HEK293 (cell line): Measurements from ENCODE around the gene IRF3.

Experiments
- EGR2 ChIP-seq: fragments of 450-650 bp; formaldehyde crosslinking; IDR thresholded peaks from 2 replicates; pipeline ENCODE4 v1.5.1; 2016; ENCODE audit warnings: low read depth, missing biosample characterization, missing genetic modification characterization
- GLIS1 ChIP-seq: fragments of 450-650 bp; formaldehyde crosslinking; IDR thresholded peaks from 2 replicates; pipeline ENCODE4 v1.5.1; 2016; ENCODE audit warnings: missing biosample characterization, missing genetic modification characterization
- GLIS2 ChIP-seq: fragments of 450-650 bp; formaldehyde crosslinking; IDR thresholded peaks from 2 replicates; pipeline ENCODE4 v1.5.1; 2016; ENCODE audit warnings: missing biosample characterization, missing genetic modification characterization
- IKZF3 ChIP-seq: fragments of 450-650 bp; IDR thresholded peaks from 2 replicates; pipeline ENCODE4 v1.5.0; 2018; ENCODE audit warnings: missing biosample characterization, mild to moderate bottlenecking, missing genetic modification characterization, moderate library complexity
- PRDM10 ChIP-seq: fragments of 450-650 bp; formaldehyde crosslinking; IDR thresholded peaks from 2 replicates; pipeline ENCODE4 v1.5.1; 2016; ENCODE audit warnings: missing biosample characterization, missing genetic modification characterization
- SP3 ChIP-seq: fragments of 450-650 bp; formaldehyde crosslinking; IDR thresholded peaks from 2 replicates; pipeline ENCODE4 v1.5.1; 2016; ENCODE audit warnings: missing biosample characterization, missing genetic modification characterization
- TSHZ1 ChIP-seq: fragments of 450-650 bp; formaldehyde crosslinking; IDR thresholded peaks from 2 replicates; pipeline ENCODE4 v1.5.1; 2016; ENCODE audit warnings: missing biosample characterization, missing genetic modification characterization, borderline replicate concordance
- ZBTB17 ChIP-seq: fragments of 450-650 bp; formaldehyde crosslinking; IDR thresholded peaks from 2 replicates; pipeline ENCODE4 v1.5.1; 2016; ENCODE audit warnings: missing biosample characterization, missing genetic modification characterization
- ZIC2 ChIP-seq: fragments of 450-650 bp; formaldehyde crosslinking; IDR thresholded peaks from 2 replicates; pipeline ENCODE4 v1.5.1; 2016; ENCODE audit warnings: missing biosample characterization, missing genetic modification characterization
- ZNF121 ChIP-seq: fragments of 450-650 bp; formaldehyde crosslinking; IDR thresholded peaks from 2 replicates; pipeline ENCODE4 v1.5.1; 2016; ENCODE audit warnings: missing biosample characterization, missing genetic modification characterization
- ZNF23 ChIP-seq: fragments of 450-650 bp; formaldehyde crosslinking; IDR thresholded peaks from 2 replicates; pipeline ENCODE4 v1.5.1; 2016; ENCODE audit warnings: missing biosample characterization, missing genetic modification characterization, borderline replicate concordance
- ZNF341 ChIP-seq: fragments of 450-650 bp; formaldehyde crosslinking; IDR thresholded peaks from 2 replicates; pipeline ENCODE4; 2016; ENCODE audit warnings: low read depth, missing biosample characterization, missing genetic modification characterization
- ZNF514 ChIP-seq: fragments of 450-650 bp; formaldehyde crosslinking; IDR thresholded peaks from 2 replicates; pipeline ENCODE4 v1.5.1; 2016; ENCODE audit warnings: missing biosample characterization, missing genetic modification characterization
- ZNF561 ChIP-seq: fragments of 450-650 bp; IDR thresholded peaks from 2 replicates; pipeline ENCODE4 v1.5.1; 2018; ENCODE audit warnings: missing biosample characterization, missing genetic modification characterization, borderline replicate concordance
- ZNF660 ChIP-seq: fragments of 450-650 bp; IDR thresholded peaks from 2 replicates; pipeline ENCODE4 v1.5.1; 2018; ENCODE audit warnings: missing biosample characterization, mild to moderate bottlenecking, missing genetic modification characterization
- ZNF76 ChIP-seq: fragments of 450-650 bp; formaldehyde crosslinking; IDR thresholded peaks from 2 replicates; pipeline ENCODE4; 2016; ENCODE audit warnings: low read depth, missing biosample characterization, missing genetic modification characterization, borderline replicate concordance
- ZNF830 ChIP-seq: fragments of 450-650 bp; IDR thresholded peaks from 2 replicates; pipeline ENCODE4 v1.5.0; 2018; ENCODE audit warnings: missing biosample characterization, missing genetic modification characterization, low read depth, mild to moderate bottlenecking, moderate library complexity
- ZSCAN30 ChIP-seq: fragments of 450-650 bp; IDR thresholded peaks from 2 replicates; pipeline ENCODE4 v1.5.1; 2018; ENCODE audit warnings: missing biosample characterization, mild to moderate bottlenecking, missing genetic modification characterization, moderate library complexity
- TF ChIP-seq, protein P1 (sequence below): fragments of 450-650 bp; IDR thresholded peaks from 2 replicates; pipeline ENCODE4 v1.5.1; 2018; ENCODE audit warnings: missing biosample characterization, mild to moderate bottlenecking, missing genetic modification characterization
- TF ChIP-seq, protein P2 (sequence below): fragments of 450-650 bp; formaldehyde crosslinking; IDR thresholded peaks from 2 replicates; pipeline ENCODE4 v1.5.1; 2016; ENCODE audit warnings: missing biosample characterization, missing genetic modification characterization
- TF ChIP-seq, protein P3 (sequence below): fragments of 450-650 bp; formaldehyde crosslinking; IDR thresholded peaks from 2 replicates; pipeline ENCODE4 v1.5.1; 2016; ENCODE audit warnings: missing biosample characterization, missing genetic modification characterization
- TF ChIP-seq, protein P4 (sequence below): fragments of 450-650 bp; formaldehyde crosslinking; IDR thresholded peaks from 2 replicates; pipeline ENCODE4 v1.5.1; 2016; ENCODE audit warnings: missing biosample characterization, missing genetic modification characterization

The IRF3 gene

GRCh38 chr19:49664171-49665035 is 1.3 kb downstream of the IRF3 start (continued):
- no peak for TF ChIP-seq TSHZ1 (tag by site-specific recombination)
- no peak for TF ChIP-seq ZNF660 (tag by site-specific recombination)
- peak; percentile 85 for TF ChIP-seq SP3 (tag by site-specific recombination)
- TF ChIP-seq, protein P1, sequence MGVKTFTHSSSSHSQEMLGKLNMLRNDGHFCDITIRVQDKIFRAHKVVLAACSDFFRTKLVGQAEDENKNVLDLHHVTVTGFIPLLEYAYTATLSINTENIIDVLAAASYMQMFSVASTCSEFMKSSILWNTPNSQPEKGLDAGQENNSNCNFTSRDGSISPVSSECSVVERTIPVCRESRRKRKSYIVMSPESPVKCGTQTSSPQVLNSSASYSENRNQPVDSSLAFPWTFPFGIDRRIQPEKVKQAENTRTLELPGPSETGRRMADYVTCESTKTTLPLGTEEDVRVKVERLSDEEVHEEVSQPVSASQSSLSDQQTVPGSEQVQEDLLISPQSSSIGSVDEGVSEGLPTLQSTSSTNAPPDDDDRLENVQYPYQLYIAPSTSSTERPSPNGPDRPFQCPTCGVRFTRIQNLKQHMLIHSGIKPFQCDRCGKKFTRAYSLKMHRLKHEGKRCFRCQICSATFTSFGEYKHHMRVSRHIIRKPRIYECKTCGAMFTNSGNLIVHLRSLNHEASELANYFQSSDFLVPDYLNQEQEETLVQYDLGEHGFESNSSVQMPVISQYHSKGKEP (tag by site-specific recombination): no peak; the same call in 1 of the 2 replicates
- TF ChIP-seq, protein P2, sequence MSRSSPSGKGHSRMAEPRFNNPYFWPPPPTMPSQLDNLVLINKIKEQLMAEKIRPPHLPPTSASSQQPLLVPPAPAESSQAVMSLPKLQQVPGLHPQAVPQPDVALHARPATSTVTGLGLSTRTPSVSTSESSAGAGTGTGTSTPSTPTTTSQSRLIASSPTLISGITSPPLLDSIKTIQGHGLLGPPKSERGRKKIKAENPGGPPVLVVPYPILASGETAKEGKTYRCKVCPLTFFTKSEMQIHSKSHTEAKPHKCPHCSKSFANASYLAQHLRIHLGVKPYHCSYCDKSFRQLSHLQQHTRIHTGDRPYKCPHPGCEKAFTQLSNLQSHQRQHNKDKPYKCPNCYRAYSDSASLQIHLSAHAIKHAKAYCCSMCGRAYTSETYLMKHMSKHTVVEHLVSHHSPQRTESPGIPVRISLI: no peak
- peak; percentile 83; the same call in 1 of the 2 replicates for TF ChIP-seq ZNF76 (tag by site-specific recombination)
- no peak for TF ChIP-seq ZNF830
- TF ChIP-seq GLIS1: peak; percentile 57; the same call in 1 of the 2 replicates
- peak; percentile 58; the same call in 1 of the 2 replicates for TF ChIP-seq ZBTB17 (tag by site-specific recombination)
- TF ChIP-seq ZNF514 (tag by site-specific recombination): no peak
- peak; percentile 51; the same call in 1 of the 2 replicates for TF ChIP-seq ZNF561 (tag by site-specific recombination)
- no peak; the same call in 1 of the 2 replicates for TF ChIP-seq ZNF23 (tag by site-specific recombination)
- TF ChIP-seq GLIS2 (tag by site-specific recombination): no peak
- TF ChIP-seq ZNF121 (tag by site-specific recombination): peak; percentile 86
- TF ChIP-seq ZSCAN30: 0 out of 2 replicates have a peak, but pooled peaks have one; percentile 19
- TF ChIP-seq, protein P3, sequence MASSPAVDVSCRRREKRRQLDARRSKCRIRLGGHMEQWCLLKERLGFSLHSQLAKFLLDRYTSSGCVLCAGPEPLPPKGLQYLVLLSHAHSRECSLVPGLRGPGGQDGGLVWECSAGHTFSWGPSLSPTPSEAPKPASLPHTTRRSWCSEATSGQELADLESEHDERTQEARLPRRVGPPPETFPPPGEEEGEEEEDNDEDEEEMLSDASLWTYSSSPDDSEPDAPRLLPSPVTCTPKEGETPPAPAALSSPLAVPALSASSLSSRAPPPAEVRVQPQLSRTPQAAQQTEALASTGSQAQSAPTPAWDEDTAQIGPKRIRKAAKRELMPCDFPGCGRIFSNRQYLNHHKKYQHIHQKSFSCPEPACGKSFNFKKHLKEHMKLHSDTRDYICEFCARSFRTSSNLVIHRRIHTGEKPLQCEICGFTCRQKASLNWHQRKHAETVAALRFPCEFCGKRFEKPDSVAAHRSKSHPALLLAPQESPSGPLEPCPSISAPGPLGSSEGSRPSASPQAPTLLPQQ: peak; percentile 99
- peak; percentile 99 for TF ChIP-seq PRDM10 (tag by site-specific recombination)
- peak; percentile 93 for TF ChIP-seq ZIC2 (tag by site-specific recombination)
- peak; percentile 56 for TF ChIP-seq EGR2 (tag by site-specific recombination)
- no peak for TF ChIP-seq ZNF341 (tag by site-specific recombination)
- peak; percentile 92 for TF ChIP-seq IKZF3
- TF ChIP-seq, protein P4, sequence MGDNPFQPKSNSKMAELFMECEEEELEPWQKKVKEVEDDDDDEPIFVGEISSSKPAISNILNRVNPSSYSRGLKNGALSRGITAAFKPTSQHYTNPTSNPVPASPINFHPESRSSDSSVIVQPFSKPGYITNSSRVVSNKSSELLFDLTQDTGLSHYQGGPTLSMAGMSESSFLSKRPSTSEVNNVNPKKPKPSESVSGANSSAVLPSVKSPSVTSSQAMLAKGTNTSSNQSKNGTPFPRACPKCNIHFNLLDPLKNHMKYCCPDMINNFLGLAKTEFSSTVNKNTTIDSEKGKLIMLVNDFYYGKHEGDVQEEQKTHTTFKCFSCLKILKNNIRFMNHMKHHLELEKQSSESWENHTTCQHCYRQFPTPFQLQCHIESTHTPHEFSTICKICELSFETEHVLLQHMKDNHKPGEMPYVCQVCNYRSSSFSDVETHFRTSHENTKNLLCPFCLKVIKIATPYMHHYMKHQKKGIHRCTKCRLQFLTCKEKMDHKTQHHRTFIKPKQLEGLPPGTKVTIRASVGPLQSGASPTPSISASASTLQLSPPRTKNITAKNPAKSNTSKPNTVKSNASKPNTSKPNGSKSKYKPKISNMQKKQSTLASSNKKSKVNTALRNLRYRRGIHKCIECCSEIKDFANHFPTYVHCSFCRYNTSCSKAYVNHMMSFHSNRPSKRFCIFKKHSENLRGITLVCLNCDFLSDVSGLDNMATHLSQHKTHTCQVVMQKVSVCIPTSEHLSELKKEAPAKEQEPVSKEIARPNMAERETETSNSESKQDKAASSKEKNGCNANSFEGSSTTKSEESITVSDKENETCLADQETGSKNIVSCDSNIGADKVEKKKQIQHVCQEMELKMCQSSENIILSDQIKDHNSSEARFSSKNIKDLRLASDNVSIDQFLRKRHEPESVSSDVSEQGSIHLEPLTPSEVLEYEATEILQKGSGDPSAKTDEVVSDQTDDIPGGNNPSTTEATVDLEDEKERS (tag by site-specific recombination): no peak
